Choroid plexus epithelial cell (primary cell): ENCODE data around the gene ABCA3.

Source experiments
- DNase-seq: peaks from one replicate; pipeline ENCODE4 v3.0.0-alpha.2; 2010; ENCODE audit warnings: low read depth
- H3K4me3 ChIP-seq: 2 replicates; pipeline ENCODE4 v1.5.1; 2011; ENCODE audit warnings: low read depth, mild to moderate bottlenecking, control low read depth, low read length, moderate library complexity
- CTCF ChIP-seq: conservative IDR thresholded peaks from 2 replicates; pipeline ENCODE4 v1.5.1; 2011; ENCODE audit warnings: low read depth, mild to moderate bottlenecking, control low read depth, inconsistent platforms, low read length, moderate library complexity

ABCA3 gene

GRCh38 chr16:2325791-2326190 is 14.7 kb downstream of the ABCA3 start:
- no peak for DNase-seq
- H3K4me3 ChIP-seq = no peak overlapping the region
- no peak for TF ChIP-seq CTCF

GRCh38 chr16:2325181-2325580 is 15.3 kb downstream of the ABCA3 start:
- DNase-seq = no peak
- H3K4me3 ChIP-seq = no peak overlapping the region
- no peak for TF ChIP-seq CTCF

- no peak overlapping the region for H3K4me3 ChIP-seq
- no peak for TF ChIP-seq CTCF
- DNase-seq = no peak
Observed at GRCh38 chr16:2324296-2324859, 16.1 kb downstream of the ABCA3 start.

GRCh38 chr16:2323701-2324100 is 16.8 kb downstream of the ABCA3 start:
- no peak for DNase-seq
- H3K4me3 ChIP-seq = no peak overlapping the region
- TF ChIP-seq CTCF = no peak

- no peak overlapping the region for H3K4me3 ChIP-seq
- no peak for TF ChIP-seq CTCF
- no peak for DNase-seq
Observed at GRCh38 chr16:2319606-2320005, 20.9 kb downstream of the ABCA3 start.

- TF ChIP-seq CTCF = no peak
- no peak overlapping the region for H3K4me3 ChIP-seq
- no peak for DNase-seq
Observed at GRCh38 chr16:2317231-2318020, 23.1 kb downstream of the ABCA3 start.
